Muscle of back (tissue), 11 donors: Measurements from ENCODE around the gene PIK3R4. TPM values are rescaled to one million over a fixed set of nuclear protein-coding genes. Genes with fewer than 3 reads are reported as not detected.

Source experiments
- DNase-seq, 3 donors: peaks; one replicate each; pipeline versions ENCODE4 v3.0.0 to v3.0.0-alpha.2; 2013
- polyA plus RNA-seq, 10 donors: library from polyadenylated mRNA; unstranded; fragments of 120-200 nt; gene quantifications; one replicate each; pipeline ENCODE4 v1.2.1, GENCODE V29; 2013; ENCODE audit not compliant: insufficient read length in 10 of 10

PIK3R4 gene
- polyA plus RNA-seq, 10 donors, result 21.8 to 39.6 (median 30.5) TPM

- no peak for DNase-seq
These were observed 1.8 kb upstream of the PIK3R4 start for GRCh38 chr3:130748467-130748861.

GRCh38 chr3:130743354-130743753 is 3.3 kb downstream of the PIK3R4 start:
- no peak for DNase-seq

GRCh38 chr3:130741946-130742610 is 4.6 kb downstream of the PIK3R4 start:
- DNase-seq, result no peak

- no peak for DNase-seq
These were observed 6.8 kb downstream of the PIK3R4 start for GRCh38 chr3:130739848-130740247.

- DNase-seq, result no peak
These were observed 8.4 kb downstream of the PIK3R4 start for GRCh38 chr3:130738241-130738640.

GRCh38 chr3:130737622-130738021 is 9.0 kb downstream of the PIK3R4 start:
- no peak for DNase-seq

- DNase-seq, result no peak
These were observed 13.3 kb downstream of the PIK3R4 start for GRCh38 chr3:130733236-130733875.

GRCh38 chr3:130732501-130732900 is 14.1 kb downstream of the PIK3R4 start:
- no peak for DNase-seq

- DNase-seq, result no peak
These were observed 14.8 kb downstream of the PIK3R4 start for GRCh38 chr3:130731817-130732216.

- DNase-seq, result no peak
These were observed 17.5 kb downstream of the PIK3R4 start for GRCh38 chr3:130729154-130729553.

GRCh38 chr3:130728037-130728436 is 18.6 kb downstream of the PIK3R4 start:
- DNase-seq, result no peak

GRCh38 chr3:130725746-130726145 is 20.9 kb downstream of the PIK3R4 start:
- no peak for DNase-seq

GRCh38 chr3:130715616-130716015 is 31.0 kb downstream of the PIK3R4 start:
- DNase-seq, result no peak

- no peak for DNase-seq
These were observed 33.8 kb downstream of the PIK3R4 start for GRCh38 chr3:130712718-130713423.

- peak in 1 of 3 donors; percentile 54 for DNase-seq
These were observed 34.9 kb downstream of the PIK3R4 start for GRCh38 chr3:130711565-130712324.

GRCh38 chr3:130709671-130710070 is 37.0 kb downstream of the PIK3R4 start:
- DNase-seq, result peak in 1 of 3 donors; percentile 40

- DNase-seq, result no peak
These were observed 38.6 kb downstream of the PIK3R4 start for GRCh38 chr3:130707902-130708601.

GRCh38 chr3:130705501-130705900 is 41.1 kb downstream of the PIK3R4 start:
- no peak for DNase-seq

GRCh38 chr3:130702985-130703384 is 43.6 kb downstream of the PIK3R4 start:
- DNase-seq, result no peak

GRCh38 chr3:130700541-130700940 is 46.1 kb downstream of the PIK3R4 start:
- DNase-seq, result peak in 1 of 3 donors; percentile 39

- no peak for DNase-seq
These were observed 46.9 kb downstream of the PIK3R4 start for GRCh38 chr3:130699765-130700164.

- DNase-seq, result no peak
These were observed 53.3 kb downstream of the PIK3R4 start for GRCh38 chr3:130693314-130693713.
